Measurements from ENCODE around the gene GALNT3.

GALNT3 gene

GRCh38 chr2:165701147-165701546 is 92.9 kb downstream of the GALNT3 start:
- no peaks in the 10 kb centered on the region for H3K4me1 ChIP-seq (ENCODE audit: control insufficient read depth, insufficient read depth, low read length)
- H3K9ac ChIP-seq (ENCODE audit: low read length), result no peak overlapping the region
- H3K9me3 ChIP-seq (ENCODE audit: control insufficient read depth, low read length), result no peaks in the 10 kb centered on the region
- no peaks in the 10 kb centered on the region for H3K36me3 ChIP-seq (ENCODE audit: control insufficient read depth, insufficient read depth, low read length)
- H3K27me3 ChIP-seq (ENCODE audit: control insufficient read depth, insufficient read depth, low read length), result no peaks in the 10 kb centered on the region
- H3K4me3 ChIP-seq (ENCODE audit: low read length), result no peak overlapping the region

- H3K9ac ChIP-seq (ENCODE audit: low read length), result no peak overlapping the region
- H3K4me3 ChIP-seq (ENCODE audit: low read length), result no peak overlapping the region
- H3K27me3 ChIP-seq (ENCODE audit: control insufficient read depth, insufficient read depth, low read length), result no peaks in the 10 kb centered on the region
- no peaks in the 10 kb centered on the region for H3K9me3 ChIP-seq (ENCODE audit: control insufficient read depth, low read length)
- no peaks in the 10 kb centered on the region for H3K4me1 ChIP-seq (ENCODE audit: control insufficient read depth, insufficient read depth, low read length)
- H3K36me3 ChIP-seq (ENCODE audit: control insufficient read depth, insufficient read depth, low read length), result no peaks in the 10 kb centered on the region
These were observed 93.5 kb downstream of the GALNT3 start for GRCh38 chr2:165700531-165700930.

- Histone ChIP-seq H3K36me3 (ENCODE audit: control insufficient read depth, insufficient read depth, low read length) (no peaks in the 10 kb centered on the region), H3K4me1 (ENCODE audit: control insufficient read depth, insufficient read depth, low read length) (no peaks in the 10 kb centered on the region), H3K9ac (ENCODE audit: low read length) (no peak overlapping the region), H3K27me3 (ENCODE audit: control insufficient read depth, insufficient read depth, low read length) (no peaks in the 10 kb centered on the region), H3K9me3 (ENCODE audit: control insufficient read depth, low read length) (no peaks in the 10 kb centered on the region), H3K4me3 (ENCODE audit: low read length) (no peak overlapping the region)
These were observed 94.1 kb downstream of the GALNT3 start for GRCh38 chr2:165699946-165700345.

- no peak overlapping the region for H3K4me3 ChIP-seq (ENCODE audit: low read length)
- no peaks in the 10 kb centered on the region for H3K4me1 ChIP-seq (ENCODE audit: control insufficient read depth, insufficient read depth, low read length)
- no peaks in the 10 kb centered on the region for H3K9me3 ChIP-seq (ENCODE audit: control insufficient read depth, low read length)
- no peaks in the 10 kb centered on the region for H3K27me3 ChIP-seq (ENCODE audit: control insufficient read depth, insufficient read depth, low read length)
- H3K9ac ChIP-seq (ENCODE audit: low read length), result no peak overlapping the region
- H3K36me3 ChIP-seq (ENCODE audit: control insufficient read depth, insufficient read depth, low read length), result no peaks in the 10 kb centered on the region
These were observed 95.6 kb downstream of the GALNT3 start for GRCh38 chr2:165698444-165698884.

- Histone ChIP-seq H3K36me3 (ENCODE audit: control insufficient read depth, insufficient read depth, low read length) (no peaks in the 10 kb centered on the region), H3K9ac (ENCODE audit: low read length) (no peak overlapping the region), H3K27me3 (ENCODE audit: control insufficient read depth, insufficient read depth, low read length) (no peaks in the 10 kb centered on the region), H3K4me3 (ENCODE audit: low read length) (no peak overlapping the region), H3K4me1 (ENCODE audit: control insufficient read depth, insufficient read depth, low read length) (no peaks in the 10 kb centered on the region), H3K9me3 (ENCODE audit: control insufficient read depth, low read length) (no peaks in the 10 kb centered on the region)
These were observed 96.2 kb downstream of the GALNT3 start for GRCh38 chr2:165697748-165698443.

All from mucosa of stomach (tissue), 1 donor.